ENCODE measurements around the gene KCNQ5.

The KCNQ5 gene

GRCh38 chr6:72925136-72925535, 303.3 kb downstream of the KCNQ5 start:
- H3K36me3 ChIP-seq (ENCODE audit: low read depth): no peaks in the 10 kb centered on the region
- H3K27ac ChIP-seq (ENCODE audit: poor library complexity, severe bottlenecking): no peak overlapping the region
- H3K4me1 ChIP-seq (ENCODE audit: insufficient read depth, poor library complexity, severe bottlenecking): no peaks in the 10 kb centered on the region
- TF ChIP-seq CTCF (IDR thresholded peaks at IDR 0.05; ENCODE audit: poor library complexity, severe bottlenecking): no peak
- H3K27me3 ChIP-seq (ENCODE audit: insufficient read depth, poor library complexity, severe bottlenecking): no peaks in the 10 kb centered on the region
- ATAC-seq (ENCODE audit: low read depth) (no peak), DNase-seq (ENCODE audit: low spot score) (no peak)
- H3K9me3 ChIP-seq (ENCODE audit: severe bottlenecking): no peaks in the 10 kb centered on the region
- H3K4me3 ChIP-seq (ENCODE audit: severe bottlenecking): no peak overlapping the region

- DNase-seq (ENCODE audit: low spot score): no peak
- Histone ChIP-seq H3K4me3 (ENCODE audit: severe bottlenecking) (no peak overlapping the region), H3K27ac (ENCODE audit: poor library complexity, severe bottlenecking) (no peak overlapping the region), H3K27me3 (ENCODE audit: insufficient read depth, poor library complexity, severe bottlenecking) (no peaks in the 10 kb centered on the region), H3K4me1 (ENCODE audit: insufficient read depth, poor library complexity, severe bottlenecking) (no peaks in the 10 kb centered on the region), H3K36me3 (ENCODE audit: low read depth) (no peaks in the 10 kb centered on the region), H3K9me3 (ENCODE audit: severe bottlenecking) (no peaks in the 10 kb centered on the region)
- no peak for TF ChIP-seq CTCF (IDR thresholded peaks at IDR 0.05; ENCODE audit: poor library complexity, severe bottlenecking)
- no peak for ATAC-seq (ENCODE audit: low read depth)
Measured at GRCh38 chr6:72930556-72931132, 308.8 kb downstream of the KCNQ5 start.

- no peak overlapping the region for H3K27ac ChIP-seq (ENCODE audit: poor library complexity, severe bottlenecking)
- H3K27me3 ChIP-seq (ENCODE audit: insufficient read depth, poor library complexity, severe bottlenecking): no peaks in the 10 kb centered on the region
- ATAC-seq (ENCODE audit: low read depth): no peak
- no peak for DNase-seq (ENCODE audit: low spot score)
- no peaks in the 10 kb centered on the region for H3K9me3 ChIP-seq (ENCODE audit: severe bottlenecking)
- TF ChIP-seq CTCF (IDR thresholded peaks at IDR 0.05; ENCODE audit: poor library complexity, severe bottlenecking): no peak
- no peaks in the 10 kb centered on the region for H3K36me3 ChIP-seq (ENCODE audit: low read depth)
- no peak overlapping the region for H3K4me3 ChIP-seq (ENCODE audit: severe bottlenecking)
- no peaks in the 10 kb centered on the region for H3K4me1 ChIP-seq (ENCODE audit: insufficient read depth, poor library complexity, severe bottlenecking)
Measured at GRCh38 chr6:72931325-72931887, 309.5 kb downstream of the KCNQ5 start.

- H3K4me1 ChIP-seq (ENCODE audit: insufficient read depth, poor library complexity, severe bottlenecking): no peaks in the 10 kb centered on the region
- no peak for TF ChIP-seq CTCF (IDR thresholded peaks at IDR 0.05; ENCODE audit: poor library complexity, severe bottlenecking)
- H3K36me3 ChIP-seq (ENCODE audit: low read depth): no peaks in the 10 kb centered on the region
- no peak overlapping the region for H3K4me3 ChIP-seq (ENCODE audit: severe bottlenecking)
- DNase-seq (ENCODE audit: low spot score) (no peak), ATAC-seq (ENCODE audit: low read depth) (no peak)
- H3K9me3 ChIP-seq (ENCODE audit: severe bottlenecking): no peaks in the 10 kb centered on the region
- H3K27me3 ChIP-seq (ENCODE audit: insufficient read depth, poor library complexity, severe bottlenecking): no peaks in the 10 kb centered on the region
- no peak overlapping the region for H3K27ac ChIP-seq (ENCODE audit: poor library complexity, severe bottlenecking)
Measured at GRCh38 chr6:72933233-72933632, 311.4 kb downstream of the KCNQ5 start.

All from RWPE2 (cell line).